ENCODE data around the gene ARV1.
"Not testable (repeated sequence)": the region's sequence is repeated elsewhere in the genome, so short reads cannot be mapped to it uniquely, and the experiment has no call there.

The ARV1 gene

DNA sequence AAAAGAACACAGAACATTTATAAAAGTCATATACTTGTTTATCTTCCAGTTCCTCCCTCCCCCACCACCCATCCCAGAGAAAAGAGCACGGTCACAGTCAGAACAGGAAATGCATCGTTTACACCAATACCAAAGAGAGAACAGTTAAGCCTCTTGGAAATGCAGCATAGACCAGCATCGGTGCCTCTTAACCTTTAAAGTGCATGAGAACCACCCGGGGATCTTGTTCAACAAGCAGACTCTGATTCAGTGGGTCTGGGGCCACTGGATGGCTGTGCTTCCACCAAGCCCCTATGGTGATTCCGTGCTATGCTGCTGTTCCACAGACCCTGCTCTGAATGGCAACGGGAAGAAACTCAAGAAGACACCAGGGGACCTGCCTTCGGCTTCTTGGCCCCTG is 41.9 kb downstream of the ARV1 start:
- no peak overlapping the region for H3K4me3 ChIP-seq (ENCODE audit: control insufficient read depth, low read depth, low read length)
- no peak for DNase-seq (ENCODE audit: low read depth)
- TF ChIP-seq, protein P1, sequence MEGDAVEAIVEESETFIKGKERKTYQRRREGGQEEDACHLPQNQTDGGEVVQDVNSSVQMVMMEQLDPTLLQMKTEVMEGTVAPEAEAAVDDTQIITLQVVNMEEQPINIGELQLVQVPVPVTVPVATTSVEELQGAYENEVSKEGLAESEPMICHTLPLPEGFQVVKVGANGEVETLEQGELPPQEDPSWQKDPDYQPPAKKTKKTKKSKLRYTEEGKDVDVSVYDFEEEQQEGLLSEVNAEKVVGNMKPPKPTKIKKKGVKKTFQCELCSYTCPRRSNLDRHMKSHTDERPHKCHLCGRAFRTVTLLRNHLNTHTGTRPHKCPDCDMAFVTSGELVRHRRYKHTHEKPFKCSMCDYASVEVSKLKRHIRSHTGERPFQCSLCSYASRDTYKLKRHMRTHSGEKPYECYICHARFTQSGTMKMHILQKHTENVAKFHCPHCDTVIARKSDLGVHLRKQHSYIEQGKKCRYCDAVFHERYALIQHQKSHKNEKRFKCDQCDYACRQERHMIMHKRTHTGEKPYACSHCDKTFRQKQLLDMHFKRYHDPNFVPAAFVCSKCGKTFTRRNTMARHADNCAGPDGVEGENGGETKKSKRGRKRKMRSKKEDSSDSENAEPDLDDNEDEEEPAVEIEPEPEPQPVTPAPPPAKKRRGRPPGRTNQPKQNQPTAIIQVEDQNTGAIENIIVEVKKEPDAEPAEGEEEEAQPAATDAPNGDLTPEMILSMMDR (IDR thresholded peaks at IDR 0.05; ENCODE audit: control insufficient read depth, insufficient read depth, low read depth, low read length, missing control alignments): no peak

DNA sequence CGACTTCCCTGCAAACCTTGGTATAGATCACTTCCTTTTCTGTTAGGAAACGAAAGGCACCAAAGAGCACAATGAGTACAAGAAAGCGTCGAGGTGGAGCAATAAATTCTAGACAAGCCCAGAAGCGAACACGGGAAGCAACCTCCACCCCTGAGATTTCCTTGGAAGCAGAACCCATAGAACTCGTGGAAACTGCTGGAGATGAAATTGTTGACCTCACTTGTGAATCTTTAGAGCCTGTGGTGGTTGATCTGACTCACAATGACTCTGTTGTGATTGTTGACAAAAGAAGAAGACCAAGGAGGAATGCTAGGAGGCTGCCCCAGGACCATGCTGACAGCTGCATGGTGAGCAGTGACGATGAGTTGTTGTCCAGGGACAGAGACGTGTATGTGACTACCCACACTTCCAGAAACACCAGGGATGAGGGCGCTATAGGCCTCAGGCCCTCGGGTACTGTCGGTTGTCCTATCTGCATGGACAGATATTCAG is 42.7 kb downstream of the ARV1 start:
- DNase-seq (ENCODE audit: low read depth): no peak
- no peak overlapping the region for H3K4me3 ChIP-seq (ENCODE audit: control insufficient read depth, low read depth, low read length)
- TF ChIP-seq, protein P1 (IDR thresholded peaks at IDR 0.05; ENCODE audit: control insufficient read depth, insufficient read depth, low read depth, low read length, missing control alignments): no peak

GRCh38 chr1:231022543-231022942 is 43.6 kb downstream of the ARV1 start:
- DNase-seq (ENCODE audit: low read depth); H3K4me3 ChIP-seq (ENCODE audit: control insufficient read depth, low read depth, low read length): not testable (repeated sequence)

DNA sequence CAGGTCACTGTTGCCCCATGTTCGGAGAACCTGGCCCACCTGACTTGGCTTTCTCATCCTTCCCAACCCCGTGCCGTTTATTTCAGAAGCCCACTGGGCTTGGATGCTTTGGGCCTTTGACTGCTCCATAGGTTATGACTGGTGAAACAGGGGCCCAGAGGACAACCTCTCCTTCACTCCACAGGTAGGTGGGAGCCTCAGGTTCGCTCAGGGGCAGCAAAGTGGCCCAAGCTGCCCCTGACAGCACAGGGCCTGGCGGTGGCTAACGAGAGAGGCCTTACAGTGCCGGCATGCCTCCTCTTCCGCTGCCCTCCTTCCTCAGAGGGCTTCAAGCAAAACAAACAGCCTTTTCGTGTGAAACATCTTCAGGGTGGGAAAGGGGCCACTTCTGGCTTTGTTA is 44.3 kb downstream of the ARV1 start:
- no peak for DNase-seq (ENCODE audit: low read depth)
- no peak overlapping the region for H3K4me3 ChIP-seq (ENCODE audit: control insufficient read depth, low read depth, low read length)
- TF ChIP-seq, protein P1 (IDR thresholded peaks at IDR 0.05; ENCODE audit: control insufficient read depth, insufficient read depth, low read depth, low read length, missing control alignments): no peak

- TF ChIP-seq, protein P1 (IDR thresholded peaks at IDR 0.05; ENCODE audit: control insufficient read depth, insufficient read depth, low read depth, low read length, missing control alignments): no peak
- no peak for DNase-seq (ENCODE audit: low read depth)
- no peak overlapping the region for H3K4me3 ChIP-seq (ENCODE audit: control insufficient read depth, low read depth, low read length)
These were observed 47.7 kb downstream of the ARV1 start for GRCh38 chr1:231026576-231026975.

DNA sequence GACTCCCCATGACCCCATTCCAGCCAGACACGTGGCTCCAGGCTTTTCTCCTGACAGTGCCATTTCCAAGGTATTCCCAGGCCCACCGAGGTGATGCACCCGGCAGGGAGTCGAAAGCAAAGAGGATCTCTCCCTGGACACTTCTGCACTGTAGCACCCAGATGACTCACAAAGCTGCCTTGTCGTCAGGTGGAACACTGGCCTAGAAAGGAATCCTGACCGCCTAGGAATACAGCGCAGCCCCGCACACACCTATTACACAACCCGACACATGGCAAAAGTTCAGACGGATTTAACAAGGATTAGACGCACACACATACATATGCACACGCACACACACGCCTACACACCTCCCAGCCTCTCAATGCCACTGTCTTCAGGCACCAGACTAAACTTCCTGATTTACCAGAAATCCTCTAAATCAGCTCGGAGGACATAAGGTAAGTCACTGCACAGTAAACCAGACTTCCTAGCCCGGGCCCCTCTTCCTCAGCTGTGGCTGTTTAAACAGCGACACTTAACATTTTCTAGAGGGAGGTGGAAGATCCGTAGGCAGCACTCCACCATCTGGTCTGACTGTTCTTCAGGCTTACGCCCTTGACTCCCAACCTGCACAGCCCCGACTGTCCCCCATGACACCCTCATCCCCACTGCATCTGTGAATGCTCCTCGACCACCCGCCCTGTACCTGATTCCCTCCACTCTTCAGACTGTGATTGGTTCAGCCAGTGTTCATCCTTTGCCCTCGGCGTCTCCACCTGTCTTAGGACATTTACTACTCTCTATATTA is 48.4 kb downstream of the ARV1 start:
- DNase-seq (ENCODE audit: low read depth): no peak
- TF ChIP-seq, protein P1 (IDR thresholded peaks at IDR 0.05; ENCODE audit: control insufficient read depth, insufficient read depth, low read depth, low read length, missing control alignments): no peak
- H3K4me3 ChIP-seq (ENCODE audit: control insufficient read depth, low read depth, low read length): no peak overlapping the region

- H3K4me3 ChIP-seq (ENCODE audit: control insufficient read depth, low read depth, low read length): no peak overlapping the region
- DNase-seq (ENCODE audit: low read depth): no peak
- TF ChIP-seq, protein P1 (IDR thresholded peaks at IDR 0.05; ENCODE audit: control insufficient read depth, insufficient read depth, low read depth, low read length, missing control alignments): no peak
These were observed 49.1 kb downstream of the ARV1 start for GRCh38 chr1:231027971-231028370.
